RKO (cell line): ENCODE measurements around the gene NGDN.

ENCODE experiments used
- DNase-seq: peaks from one replicate; pipeline ENCODE4 v3.0.0-alpha.2; 2016; ENCODE audit warnings: low spot score

Gene NGDN

GRCh38 chr14:23522643-23523198, 53.2 kb downstream of the NGDN start:
- DNase-seq: no peak

GRCh38 chr14:23523229-23524016, 53.9 kb downstream of the NGDN start:
- no peak for DNase-seq

GRCh38 chr14:23524954-23525353, 55.5 kb downstream of the NGDN start:
- DNase-seq: no peak

- no peak for DNase-seq
Observed at GRCh38 chr14:23525611-23526010, 56.1 kb downstream of the NGDN start.
